MM.1S (cell line): ENCODE results near the gene FGFR2.

ENCODE experiments used
- DNase-seq: peaks from one replicate; pipeline ENCODE4 v3.0.0-alpha.2; 2015
- H2AFZ ChIP-seq: fragments of 300-600 bp; sonication (generic); 2 replicates; pipeline ENCODE4 v1.6.0; 2016; ENCODE audit warnings: antibody characterized with exemption, low read length
- H3F3A ChIP-seq: fragments of 300-600 bp; sonication (generic); 2 replicates; pipeline ENCODE4 v1.6.1; 2016; ENCODE audit warnings: mild to moderate bottlenecking, antibody characterized with exemption, low read length, moderate library complexity, mixed read lengths; ENCODE audit not compliant: insufficient read depth
- H3K27ac ChIP-seq: fragments of 300-600 bp; sonication (generic); 2 replicates; pipeline ENCODE4 v1.5.1; 2016; ENCODE audit warnings: mild to moderate bottlenecking, low read length
- H3K27me3 ChIP-seq: fragments of 300-600 bp; sonication (generic); replicated peaks from 2 replicates; pipeline ENCODE4 v1.6.0; 2016; ENCODE audit warnings: low read length; ENCODE audit not compliant: insufficient read depth
- H3K36me3 ChIP-seq: fragments of 300-600 bp; sonication (generic); replicated peaks from 2 replicates; pipeline ENCODE4 v1.6.1; 2016; ENCODE audit warnings: mild to moderate bottlenecking, low read length, mixed read lengths; ENCODE audit not compliant: insufficient read depth
- H3K4me1 ChIP-seq: fragments of 300-600 bp; sonication (generic); 2 replicates; pipeline ENCODE4 v1.6.1; 2016; ENCODE audit warnings: low read length, mixed read lengths
- H3K4me2 ChIP-seq: fragments of 300-600 bp; sonication (generic); 2 replicates; pipeline ENCODE4 v1.6.0; 2016; ENCODE audit warnings: low read depth, low read length
- H3K4me3 ChIP-seq: fragments of 300-600 bp; sonication (generic); 2 replicates; pipeline ENCODE4 v1.5.1; 2016; ENCODE audit warnings: low read length, mixed read lengths
- H3K79me2 ChIP-seq: fragments of 300-600 bp; sonication (generic); 2 replicates; pipeline ENCODE4 v1.6.1; 2016; ENCODE audit warnings: mixed run types, low read length, mixed read lengths
- H3K9ac ChIP-seq: fragments of 300-600 bp; sonication (generic); 2 replicates; pipeline ENCODE4 v1.6.1; 2016; ENCODE audit warnings: low read length, mixed read lengths
- H3K9me2 ChIP-seq: fragments of 300-600 bp; sonication (generic); replicated peaks from 2 replicates; pipeline ENCODE4 v1.6.1; 2016; ENCODE audit warnings: mild to moderate bottlenecking, low read length, mixed read lengths; ENCODE audit not compliant: insufficient read depth
- H3K9me3 ChIP-seq: fragments of 300-600 bp; sonication (generic); replicated peaks from 2 replicates; pipeline ENCODE4 v1.6.1; 2016; ENCODE audit warnings: mild to moderate bottlenecking, low read length, mixed read lengths; ENCODE audit not compliant: insufficient read depth
- H4K20me1 ChIP-seq: fragments of 300-600 bp; sonication (generic); 2 replicates; pipeline ENCODE4 v1.6.1; 2016; ENCODE audit warnings: mild to moderate bottlenecking, low read length, moderate library complexity, mixed read lengths; ENCODE audit not compliant: insufficient read depth
- EZH2 ChIP-seq: fragments of 300-600 bp; sonication (generic); optimal IDR thresholded peaks from 2 replicates; pipeline ENCODE3; 2017; ENCODE audit warnings: low read depth, mild to moderate bottlenecking, antibody characterized with exemption, low read length, mixed read lengths
- EZH2phosphoT487 ChIP-seq: fragments of 300-600 bp; sonication (generic); IDR thresholded peaks from 2 replicates; pipeline ENCODE4 v1.6.1; 2018; ENCODE audit warnings: antibody characterized with exemption, low read length
- TF ChIP-seq, protein P1 (sequence below): fragments of 300-600 bp; sonication (generic); IDR thresholded peaks from 2 replicates; pipeline ENCODE4 v1.5.1; 2016; ENCODE audit warnings: antibody characterized with exemption, low read length, mixed read lengths

Gene FGFR2

GRCh38 chr10:121497513-121498470 is 100.5 kb downstream of the FGFR2 start:
- Histone ChIP-seq H3K4me3 (no peak overlapping the region), H3K4me2 (no peak overlapping the region), H3K4me1 (no peaks in the 10 kb centered on the region), H2AFZ (no peak overlapping the region), H4K20me1 (no peaks in the 10 kb centered on the region), H3K36me3 (no peaks in the 10 kb centered on the region), H3K27me3 (no peaks in the 10 kb centered on the region), H3K9me3 (no peaks in the 10 kb centered on the region), H3F3A (no peaks in the 10 kb centered on the region), H3K9ac (no peak overlapping the region), H3K9me2 (no peaks in the 10 kb centered on the region), H3K79me2 (no peaks in the 10 kb centered on the region), H3K27ac (no peak overlapping the region)
- TF ChIP-seq EZH2phosphoT487 (no peak), EZH2 (no peak)
- TF ChIP-seq, protein P1, sequence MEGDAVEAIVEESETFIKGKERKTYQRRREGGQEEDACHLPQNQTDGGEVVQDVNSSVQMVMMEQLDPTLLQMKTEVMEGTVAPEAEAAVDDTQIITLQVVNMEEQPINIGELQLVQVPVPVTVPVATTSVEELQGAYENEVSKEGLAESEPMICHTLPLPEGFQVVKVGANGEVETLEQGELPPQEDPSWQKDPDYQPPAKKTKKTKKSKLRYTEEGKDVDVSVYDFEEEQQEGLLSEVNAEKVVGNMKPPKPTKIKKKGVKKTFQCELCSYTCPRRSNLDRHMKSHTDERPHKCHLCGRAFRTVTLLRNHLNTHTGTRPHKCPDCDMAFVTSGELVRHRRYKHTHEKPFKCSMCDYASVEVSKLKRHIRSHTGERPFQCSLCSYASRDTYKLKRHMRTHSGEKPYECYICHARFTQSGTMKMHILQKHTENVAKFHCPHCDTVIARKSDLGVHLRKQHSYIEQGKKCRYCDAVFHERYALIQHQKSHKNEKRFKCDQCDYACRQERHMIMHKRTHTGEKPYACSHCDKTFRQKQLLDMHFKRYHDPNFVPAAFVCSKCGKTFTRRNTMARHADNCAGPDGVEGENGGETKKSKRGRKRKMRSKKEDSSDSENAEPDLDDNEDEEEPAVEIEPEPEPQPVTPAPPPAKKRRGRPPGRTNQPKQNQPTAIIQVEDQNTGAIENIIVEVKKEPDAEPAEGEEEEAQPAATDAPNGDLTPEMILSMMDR: no peak
- DNase-seq: no peak

- H3K27me3 ChIP-seq: no peaks in the 10 kb centered on the region
- no peak overlapping the region for H3K9ac ChIP-seq
- no peaks in the 10 kb centered on the region for H3F3A ChIP-seq
- no peak for TF ChIP-seq EZH2
- TF ChIP-seq, protein P1: no peak
- no peak for TF ChIP-seq EZH2phosphoT487
- H3K4me2 ChIP-seq: no peak overlapping the region
- no peak overlapping the region for H2AFZ ChIP-seq
- H4K20me1 ChIP-seq: no peaks in the 10 kb centered on the region
- H3K27ac ChIP-seq: no peak overlapping the region
- no peaks in the 10 kb centered on the region for H3K9me3 ChIP-seq
- H3K4me3 ChIP-seq: no peak overlapping the region
- H3K36me3 ChIP-seq: no peaks in the 10 kb centered on the region
- no peaks in the 10 kb centered on the region for H3K4me1 ChIP-seq
- no peaks in the 10 kb centered on the region for H3K79me2 ChIP-seq
- no peaks in the 10 kb centered on the region for H3K9me2 ChIP-seq
- no peak for DNase-seq
These were observed 102.5 kb downstream of the FGFR2 start for GRCh38 chr10:121495719-121496118.

DNA sequence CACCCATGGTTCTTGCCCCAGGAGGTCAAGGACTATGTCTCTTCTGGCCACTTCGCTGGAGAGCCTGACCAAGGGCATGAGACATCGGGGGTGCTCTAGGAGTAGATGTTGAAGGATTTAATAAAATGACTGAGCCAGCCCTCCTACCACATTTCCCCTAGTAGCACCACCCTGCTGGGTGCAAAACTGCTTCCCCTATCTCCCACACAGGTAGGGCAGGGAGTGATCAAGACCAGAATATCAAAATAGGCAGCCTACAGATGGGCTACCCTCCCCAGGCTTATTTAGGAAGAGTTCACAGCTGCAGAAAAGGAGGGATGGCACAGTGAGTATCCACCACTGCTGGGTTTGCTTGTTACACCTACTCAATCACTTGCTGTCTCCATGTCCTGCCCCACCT is 103.9 kb downstream of the FGFR2 start:
- Histone ChIP-seq H3F3A (no peaks in the 10 kb centered on the region), H3K4me3 (no peak overlapping the region), H3K4me2 (no peak overlapping the region), H4K20me1 (no peaks in the 10 kb centered on the region), H3K36me3 (no peaks in the 10 kb centered on the region), H3K9me3 (no peaks in the 10 kb centered on the region), H2AFZ (no peak overlapping the region), H3K27me3 (no peaks in the 10 kb centered on the region), H3K79me2 (no peaks in the 10 kb centered on the region), H3K9me2 (no peaks in the 10 kb centered on the region), H3K4me1 (no peaks in the 10 kb centered on the region), H3K9ac (no peak overlapping the region), H3K27ac (no peak overlapping the region)
- DNase-seq: no peak
- TF ChIP-seq EZH2: no peak
- TF ChIP-seq, protein P1: no peak
- TF ChIP-seq EZH2phosphoT487: no peak
